Natural killer cell treated with Interleukin-12 subunit alpha and Interleukin-12 subunit beta and Interleukin-15 and Interleukin-18, amount 100 ng/mL, for 72 hours (primary cell): ENCODE measurements around the gene NDUFB7. TPM values are rescaled to one million over a fixed set of nuclear protein-coding genes. Genes with fewer than 3 reads are reported as not detected.
A peak's percentile ranks its signal among the peaks of the same experiment; 100 is the strongest.
"Not testable (repeated sequence)": the region's sequence is repeated elsewhere in the genome, so short reads cannot be mapped to it uniquely, and the experiment has no call there.

Experiments used
- ATAC-seq, 2 donors: fragments of 150-1000 bp; cut with Tn5 transposase in 1 of 2; sonication (Bioruptor Pico), chemical (Tn5 transposase) in 1 of 2; 2 replicates each; pipeline ENCODE4 v1.10.0; 2021
- DNase-seq: peaks from one replicate; pipeline ENCODE4 v3.0.0; 2022; ENCODE audit warnings: low spot score
- H3K27ac Mint-ChIP-seq, 2 donors: 1 replicate in 1 of 2; 2 replicates in 1 of 2; pipeline ENCODE4 v1.8.0; 2022; ENCODE audit warnings: mixed read lengths in 2 of 2, mild to moderate bottlenecking in 1 of 2, moderate library complexity in 1 of 2
- H3K27me3 Mint-ChIP-seq, 2 donors: 1 replicate in 1 of 2; 2 replicates in 1 of 2; pipeline ENCODE4 v1.8.0; 2022; ENCODE audit warnings: mixed read lengths in 2 of 2
- H3K36me3 Mint-ChIP-seq: one replicate; pipeline ENCODE4 v1.8.0; 2022; ENCODE audit warnings: mixed read lengths
- H3K4me1 Mint-ChIP-seq, 2 donors: 1 replicate in 1 of 2; 2 replicates in 1 of 2; pipeline ENCODE4 v1.8.0; 2022; ENCODE audit warnings: low read depth in 2 of 2, mixed read lengths in 2 of 2, mild to moderate bottlenecking in 1 of 2
- H3K4me3 Mint-ChIP-seq: one replicate; pipeline ENCODE4 v1.8.0; 2022; ENCODE audit warnings: mixed read lengths
- H3K9me3 Mint-ChIP-seq: 2 replicates; pipeline ENCODE4 v1.8.0; 2022; ENCODE audit warnings: mixed read lengths
- total RNA-seq, 2 donors: library from RNA; stranded (reverse); gene quantifications; one replicate each; pipeline ENCODE4 v1.2.3, GENCODE V29; 2022

Gene NDUFB7
- total RNA-seq, 2 donors from 2014 or later, result 109 to 167 TPM

- DNase-seq, H3K27ac Mint-ChIP-seq, ATAC-seq, H3K4me3 Mint-ChIP-seq, H3K27me3 Mint-ChIP-seq, H3K9me3 Mint-ChIP-seq, H3K36me3 Mint-ChIP-seq: not testable (repeated sequence)
- peaks cover 29 to 49% of the 10 kb centered on the region in 2 donors for H3K4me1 Mint-ChIP-seq
Observed at GRCh38 chr19:14564652-14565297, 7.1 kb downstream of the NDUFB7 start.

GRCh38 chr19:14563989-14564651 is 7.7 kb downstream of the NDUFB7 start:
- Mint-ChIP-seq H3K9me3 (no peaks in the 10 kb centered on the region), H3K4me3 (peak overlapping the region; percentile 20), H3K4me1 (peaks cover 29 to 47% of the 10 kb centered on the region in 2 donors), H3K27ac (peak overlapping the region in 1 of 2 donors; percentile 48), H3K27me3 (no peaks in the 10 kb centered on the region), H3K36me3 (no peaks in the 10 kb centered on the region)
- DNase-seq, result no peak
- peak; percentile 48 to 61 for ATAC-seq

GRCh38 chr19:14563590-14563926 is 8.3 kb downstream of the NDUFB7 start:
- ATAC-seq, result no peak
- no peaks in the 10 kb centered on the region for H3K9me3 Mint-ChIP-seq
- H3K4me3 Mint-ChIP-seq, result peak overlapping the region; percentile 20
- peak overlapping the region in 1 of 2 donors; percentile 48 for H3K27ac Mint-ChIP-seq
- no peaks in the 10 kb centered on the region for H3K27me3 Mint-ChIP-seq
- peaks cover 26 to 45% of the 10 kb centered on the region in 2 donors for H3K4me1 Mint-ChIP-seq
- H3K36me3 Mint-ChIP-seq, result no peaks in the 10 kb centered on the region
- DNase-seq, result no peak

- Mint-ChIP-seq H3K36me3 (no peaks in the 10 kb centered on the region), H3K27me3 (no peaks in the 10 kb centered on the region), H3K4me3 (peak overlapping the region; percentile 67), H3K27ac (peak overlapping the region; percentile 81 to 92), H3K9me3 (no peaks in the 10 kb centered on the region), H3K4me1 (peaks cover 22 to 42% of the 10 kb centered on the region in 2 donors)
- no peak for DNase-seq
- no peak for ATAC-seq
Observed at GRCh38 chr19:14562660-14563589, 8.9 kb downstream of the NDUFB7 start.

GRCh38 chr19:14561847-14562351 is 10.0 kb downstream of the NDUFB7 start:
- Mint-ChIP-seq H3K4me1 (peaks cover 13 to 32% of the 10 kb centered on the region in 2 donors), H3K36me3 (no peaks in the 10 kb centered on the region), H3K27ac (peak overlapping the region; percentile 81 to 92), H3K4me3 (peak overlapping the region; percentile 67), H3K27me3 (no peaks in the 10 kb centered on the region), H3K9me3 (no peaks in the 10 kb centered on the region)
- peak; percentile 79 to 87 for ATAC-seq
- peak; percentile 82 for DNase-seq

GRCh38 chr19:14561249-14561648 is 10.6 kb downstream of the NDUFB7 start:
- Mint-ChIP-seq H3K4me1 (peaks cover 19 to 35% of the 10 kb centered on the region in 2 donors), H3K9me3 (no peaks in the 10 kb centered on the region), H3K4me3 (peak overlapping the region; percentile 67), H3K36me3 (no peaks in the 10 kb centered on the region), H3K27me3 (no peaks in the 10 kb centered on the region), H3K27ac (peak overlapping the region; percentile 81 to 92)
- no peak for DNase-seq
- no peak for ATAC-seq

GRCh38 chr19:14560776-14561108 is 11.1 kb downstream of the NDUFB7 start:
- H3K4me1 Mint-ChIP-seq, result peaks cover 24 to 37% of the 10 kb centered on the region in 2 donors
- H3K27ac Mint-ChIP-seq, result peak overlapping the region; percentile 60 to 76
- ATAC-seq, result no peak
- H3K9me3 Mint-ChIP-seq, result no peaks in the 10 kb centered on the region
- no peak overlapping the region for H3K4me3 Mint-ChIP-seq
- H3K36me3 Mint-ChIP-seq, result no peaks in the 10 kb centered on the region
- H3K27me3 Mint-ChIP-seq, result no peaks in the 10 kb centered on the region
- no peak for DNase-seq

GRCh38 chr19:14559916-14560775 is 11.7 kb downstream of the NDUFB7 start:
- no peak for DNase-seq
- Mint-ChIP-seq H3K4me3 (no peak overlapping the region), H3K36me3 (no peaks in the 10 kb centered on the region), H3K27me3 (no peaks in the 10 kb centered on the region), H3K4me1 (peaks cover 26 to 38% of the 10 kb centered on the region in 2 donors), H3K9me3 (no peaks in the 10 kb centered on the region), H3K27ac (peak overlapping the region; percentile 60 to 76)
- no peak for ATAC-seq

GRCh38 chr19:14558370-14559066 is 13.3 kb downstream of the NDUFB7 start:
- DNase-seq (no peak), ATAC-seq (no peak)
- H3K9me3 Mint-ChIP-seq, result no peaks in the 10 kb centered on the region
- peak overlapping the region; percentile 8 to 45 for H3K27ac Mint-ChIP-seq
- H3K4me1 Mint-ChIP-seq, result peaks cover 22 to 37% of the 10 kb centered on the region in 2 donors
- H3K36me3 Mint-ChIP-seq, result no peaks in the 10 kb centered on the region
- no peaks in the 10 kb centered on the region for H3K27me3 Mint-ChIP-seq
- no peak overlapping the region for H3K4me3 Mint-ChIP-seq

- no peaks in the 10 kb centered on the region for H3K36me3 Mint-ChIP-seq
- H3K9me3 Mint-ChIP-seq, result no peaks in the 10 kb centered on the region
- H3K4me1 Mint-ChIP-seq, result peaks cover 29 to 35% of the 10 kb centered on the region in 2 donors
- DNase-seq (peak; percentile 88), ATAC-seq (peak; percentile 85 to 89)
- H3K4me3 Mint-ChIP-seq, result peak overlapping the region; percentile 75
- peak overlapping the region; percentile 82 to 88 for H3K27ac Mint-ChIP-seq
- no peaks in the 10 kb centered on the region for H3K27me3 Mint-ChIP-seq
Observed at GRCh38 chr19:14556662-14557188, 15.1 kb downstream of the NDUFB7 start.

- peak; percentile 72 for DNase-seq
- H3K27ac Mint-ChIP-seq, result peak overlapping the region; percentile 82 to 88
Observed at GRCh38 chr19:14555918-14556661, 15.8 kb downstream of the NDUFB7 start.

GRCh38 chr19:14554382-14554812 is 17.5 kb downstream of the NDUFB7 start:
- no peak for ATAC-seq
- H3K4me1 Mint-ChIP-seq, result peaks cover 37% of the 10 kb centered on the region in 2 donors

More at GRCh38 chr19:14555918-14556661, 15.8 kb downstream of the NDUFB7 start:
- H3K4me1 Mint-ChIP-seq, result peaks cover 31 to 38% of the 10 kb centered on the region in 2 donors
- H3K36me3 Mint-ChIP-seq, result no peaks in the 10 kb centered on the region
- no peaks in the 10 kb centered on the region for H3K27me3 Mint-ChIP-seq
- peak; percentile 71 to 77 for ATAC-seq
- H3K9me3 Mint-ChIP-seq, result no peaks in the 10 kb centered on the region
- H3K4me3 Mint-ChIP-seq, result peak overlapping the region; percentile 75

More at GRCh38 chr19:14554382-14554812, 17.5 kb downstream of the NDUFB7 start:
- peak overlapping the region in 1 of 2 donors; percentile 77 for H3K27ac Mint-ChIP-seq
- no peaks in the 10 kb centered on the region for H3K36me3 Mint-ChIP-seq
- no peak overlapping the region for H3K4me3 Mint-ChIP-seq
- no peaks in the 10 kb centered on the region for H3K27me3 Mint-ChIP-seq
- no peaks in the 10 kb centered on the region for H3K9me3 Mint-ChIP-seq
- DNase-seq, result no peak
